ENCODE measurements around the gene ARSG. TPM values are rescaled to one million over a fixed set of nuclear protein-coding genes. Genes with fewer than 3 reads are reported as not detected.

Gene ARSG
- total RNA-seq, 2 experiments from 2014 or later = 26.1 to 53.0 TPM

GRCh38 chr17:68247445-68248198 is 43.7 kb upstream of the ARSG start, which contains the start of gene AMZ2:
Gene AMZ2, plus strand, starts transcription at chr17:68248043. Its CDS starts 2,145 bp downstream, at chr17:68250188.
- Histone ChIP-seq H2AFZ (ENCODE audit: low read length) (no peak within 1 kb of the TSS), H3K4me1 (ENCODE audit: insufficient read depth, low read length, poor library complexity, severe bottlenecking) (peaks cover 86% of the 10 kb centered on the region), H3K4me3 (ENCODE audit: low read depth, low read length, poor library complexity, severe bottlenecking) (peak within 1 kb of the TSS; percentile 80), H3K9me3 (ENCODE audit: low read length) (no peaks in the 10 kb centered on the region; the same call in 1 of the 2 replicates), H3K27ac (ENCODE audit: low read depth, low read length, poor library complexity, severe bottlenecking) (peak within 1 kb of the TSS; percentile 90), H3K36me3 (ENCODE audit: insufficient read depth, low read length) (peaks cover 37% of the 10 kb centered on the region), H3K79me2 (ENCODE audit: insufficient read depth, low read depth, low read length) (peaks cover 85% of the 10 kb centered on the region), H4K20me1 (ENCODE audit: insufficient read depth, low read length) (no peaks in the 10 kb centered on the region), H3K4me2 (ENCODE audit: low read length) (peak within 1 kb of the TSS; percentile 84), H3K9me2 (ENCODE audit: insufficient read depth, low read length) (no peaks in the 10 kb centered on the region)
- BruUV-seq (replicated peaks) = no TSS peak
- intact Hi-C loops (cut with micrococcal nuclease; ENCODE audit: unreplicated experiment) = loop anchor here (1.0 to 2.0 kb wide), 3 partner anchors 10 to 67 kb away; no protein-coding TSS in a partner anchor
- peak; percentile 97 for DNase-seq (ENCODE audit: low spot score)
- TF ChIP-seq EZH2phosphoT487 (IDR thresholded peaks at IDR 0.05; ENCODE audit: borderline replicate concordance, low read depth, low read length) = no peak
- TF ChIP-seq CTCF (conservative IDR thresholded peaks at IDR 0.05; ENCODE audit: low read length) = no peak
- ChIA-PET CTCF (ENCODE audit: unreplicated experiment) (interaction anchor here (0.6 to 2.0 kb wide), 3 partner anchors 10 to 28 kb away, joined by 3 to 9 read pairs (median 5); no protein-coding TSS in a partner anchor), POLR2A (interaction anchor here (0.6 to 7.3 kb wide), 25 partner anchors 8 to 250 kb away, joined by 3 to 69 read pairs (median 5); partner anchors contain the start of genes SLC16A6 and WIPI1)

- Histone ChIP-seq H3K9me2 (ENCODE audit: insufficient read depth, low read length) (no peaks in the 10 kb centered on the region), H3K4me1 (ENCODE audit: insufficient read depth, low read length, poor library complexity, severe bottlenecking) (peaks cover 86% of the 10 kb centered on the region), H3K79me2 (ENCODE audit: insufficient read depth, low read depth, low read length) (peaks cover 86% of the 10 kb centered on the region), H3K9me3 (ENCODE audit: low read length) (no peaks in the 10 kb centered on the region; the same call in 1 of the 2 replicates), H3K4me3 (ENCODE audit: low read depth, low read length, poor library complexity, severe bottlenecking) (peak overlapping the region; percentile 80), H2AFZ (ENCODE audit: low read length) (no peak overlapping the region), H3K36me3 (ENCODE audit: insufficient read depth, low read length) (peaks cover 42% of the 10 kb centered on the region), H4K20me1 (ENCODE audit: insufficient read depth, low read length) (no peaks in the 10 kb centered on the region), H3K4me2 (ENCODE audit: low read length) (peak overlapping the region; percentile 84), H3K27ac (ENCODE audit: low read depth, low read length, poor library complexity, severe bottlenecking) (peak overlapping the region; percentile 90)
- BruUV-seq (replicated peaks) = TSS peak; percentile 57
- intact Hi-C loops (cut with micrococcal nuclease; ENCODE audit: unreplicated experiment) = loop anchor here (2.0 kb wide), 2 partner anchors 44 to 68 kb away; no protein-coding TSS in a partner anchor
- POLR2A ChIA-PET = interaction anchor here (0.7 to 7.3 kb wide), 22 partner anchors 8 to 263 kb away, joined by 3 to 69 read pairs (median 6); partner anchors contain the start of gene WIPI1
- no peak for TF ChIP-seq CTCF (conservative IDR thresholded peaks at IDR 0.05; ENCODE audit: low read length)
- no peak for TF ChIP-seq EZH2phosphoT487 (IDR thresholded peaks at IDR 0.05; ENCODE audit: borderline replicate concordance, low read depth, low read length)
- DNase-seq (ENCODE audit: low spot score) = no peak
- CTCF ChIA-PET (ENCODE audit: unreplicated experiment) = interaction anchor here (1.1 to 2.0 kb wide), 5 partner anchors 10 to 150 kb away, joined by 3 to 9 read pairs (median 5); no protein-coding TSS in a partner anchor
Observed at GRCh38 chr17:68248199-68248825, 43.0 kb upstream of the ARSG start.
